Epithelial cell of proximal tubule (primary cell): ENCODE results near the gene KDM5C. TPM values are rescaled to one million over a fixed set of nuclear protein-coding genes. Genes with fewer than 3 reads are reported as not detected.
"Not testable (repeated sequence)": the region's sequence is repeated elsewhere in the genome, so short reads cannot be mapped to it uniquely, and the experiment has no call there.

Experiments
- DNase-seq: peaks from one replicate; pipeline ENCODE4 v3.0.0-alpha.2; 2011; ENCODE audit warnings: low read depth
- H3K4me3 ChIP-seq: 2 replicates; pipeline ENCODE4 v1.5.1; 2011; ENCODE audit warnings: low read depth, mild to moderate bottlenecking, low read length
- CTCF ChIP-seq: conservative IDR thresholded peaks from 2 replicates; pipeline ENCODE4 v1.5.1; 2012; ENCODE audit warnings: low read depth, mild to moderate bottlenecking, low read length
- total RNA-seq: library from RNA; depleted of rRNA; stranded (reverse); fragments of >200 nt; gene quantifications from 2 replicates; pipeline ENCODE4 v1.2.3, GENCODE V29; 2015

KDM5C gene
- total RNA-seq, 1 donor from 2014 or later = 60.0 TPM

- H3K4me3 ChIP-seq = no peak overlapping the region
- no peak for DNase-seq
These were observed 58.9 kb downstream of the KDM5C start for GRCh38 chrX:53166103-53166502.

GRCh38 chrX:53164566-53164965 is 60.4 kb downstream of the KDM5C start:
- DNase-seq = not testable (repeated sequence)

More at GRCh38 chrX:53166103-53166502, 58.9 kb downstream of the KDM5C start:
- no peak for TF ChIP-seq CTCF

GRCh38 chrX:53163436-53163835 is 61.6 kb downstream of the KDM5C start:
- TF ChIP-seq CTCF = no peak
- no peak overlapping the region for H3K4me3 ChIP-seq
- no peak for DNase-seq

More at GRCh38 chrX:53164566-53164965, 60.4 kb downstream of the KDM5C start:
- not testable (repeated sequence) for H3K4me3 ChIP-seq

GRCh38 chrX:53160297-53160983 is 64.6 kb downstream of the KDM5C start:
- H3K4me3 ChIP-seq = no peak overlapping the region
- DNase-seq = no peak
- TF ChIP-seq CTCF = no peak

- no peak for TF ChIP-seq CTCF
- DNase-seq = no peak
- no peak overlapping the region for H3K4me3 ChIP-seq
These were observed 65.8 kb downstream of the KDM5C start for GRCh38 chrX:53159184-53159583.

- DNase-seq = no peak
- H3K4me3 ChIP-seq = no peak overlapping the region
- no peak for TF ChIP-seq CTCF
These were observed 68.8 kb downstream of the KDM5C start for GRCh38 chrX:53156207-53156596.

GRCh38 chrX:53155512-53156206 is 69.3 kb downstream of the KDM5C start:
- no peak overlapping the region for H3K4me3 ChIP-seq
- TF ChIP-seq CTCF = no peak
- no peak for DNase-seq
